ENCODE measurements around the gene PDF. TPM values are rescaled to one million over a fixed set of nuclear protein-coding genes. Genes with fewer than 3 reads are reported as not detected.

Gene PDF, protein sequence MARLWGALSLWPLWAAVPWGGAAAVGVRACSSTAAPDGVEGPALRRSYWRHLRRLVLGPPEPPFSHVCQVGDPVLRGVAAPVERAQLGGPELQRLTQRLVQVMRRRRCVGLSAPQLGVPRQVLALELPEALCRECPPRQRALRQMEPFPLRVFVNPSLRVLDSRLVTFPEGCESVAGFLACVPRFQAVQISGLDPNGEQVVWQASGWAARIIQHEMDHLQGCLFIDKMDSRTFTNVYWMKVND
- 22.6 and 24.6 TPM in 2 replicates for total RNA-seq

DNA sequence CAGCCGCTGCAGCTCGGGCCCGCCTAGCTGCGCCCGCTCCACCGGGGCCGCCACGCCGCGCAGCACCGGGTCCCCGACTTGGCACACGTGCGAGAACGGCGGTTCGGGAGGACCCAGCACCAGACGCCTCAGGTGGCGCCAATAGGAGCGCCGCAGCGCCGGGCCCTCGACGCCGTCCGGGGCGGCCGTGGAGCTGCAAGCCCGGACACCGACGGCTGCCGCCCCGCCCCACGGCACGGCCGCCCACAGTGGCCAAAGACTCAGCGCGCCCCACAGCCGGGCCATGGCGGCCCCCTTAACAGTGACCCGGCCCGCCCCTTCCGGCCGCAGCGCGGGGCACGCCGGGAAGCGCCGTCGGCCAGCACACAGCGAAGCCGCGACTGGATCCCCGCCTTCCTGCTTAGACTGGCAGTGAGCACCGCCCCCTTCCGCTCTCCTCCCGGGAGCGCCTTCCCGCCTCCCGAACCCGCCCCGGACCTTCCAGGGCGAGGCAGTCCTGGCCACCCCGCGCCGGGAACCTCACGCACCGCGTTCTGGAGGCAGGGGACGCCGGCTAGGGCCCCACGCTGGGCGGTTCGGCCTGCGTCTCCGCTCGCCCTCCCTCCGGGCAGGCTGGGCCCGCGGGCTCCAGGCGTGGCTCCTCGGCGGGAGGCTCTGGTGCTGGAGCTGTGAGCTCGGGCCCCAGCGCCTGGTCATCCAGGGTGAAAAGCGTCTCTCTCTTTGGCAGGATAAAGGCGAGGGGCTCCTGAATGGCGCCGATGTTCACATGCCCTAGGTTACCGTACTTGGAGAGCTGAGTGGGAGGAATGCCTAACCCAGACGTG, at the start of gene PDF:
Gene PDF (minus strand): TSS at position 303 of the 824 bp plus-strand sequence. CDS start 18 bp downstream, at position 285.

DNA sequence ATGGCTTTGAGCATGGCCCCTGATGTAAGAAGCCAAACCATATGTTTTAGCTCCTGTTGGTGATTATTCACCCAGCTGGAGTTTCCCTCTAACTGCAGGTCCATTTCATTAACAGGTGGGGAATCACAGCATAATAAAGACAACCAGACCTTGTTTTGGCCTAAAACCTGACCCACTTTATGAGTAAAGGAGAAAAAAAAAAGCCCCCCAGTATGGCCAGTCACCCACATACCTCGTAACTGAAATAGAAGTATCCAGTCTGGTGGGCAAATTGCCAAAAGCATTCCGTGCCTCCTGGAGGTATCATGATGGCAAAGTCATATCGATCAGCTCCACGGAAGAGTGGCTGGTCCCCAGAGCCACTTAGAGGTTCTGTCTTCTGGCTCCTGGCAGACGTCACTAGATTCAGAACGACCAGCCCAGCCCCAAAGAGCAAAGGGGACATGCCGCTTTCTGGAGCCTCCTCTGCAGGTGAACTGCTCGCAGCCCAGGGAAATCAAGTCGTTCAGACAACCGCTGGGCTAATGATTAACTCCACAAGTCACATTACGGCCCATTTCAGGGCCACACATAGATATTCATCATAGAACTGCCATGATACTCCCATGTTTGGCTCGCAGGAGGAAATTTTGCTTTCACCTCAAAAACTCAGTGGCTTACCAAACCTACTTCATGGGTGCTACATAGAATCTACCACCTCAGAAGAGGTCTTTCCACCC, 21.1 kb upstream of the PDF start, which contains the start of gene TMED6:
Gene TMED6 (minus strand): TSS at position 478 of the 719 bp plus-strand sequence. CDS start 33 bp downstream, at position 445.

DNA sequence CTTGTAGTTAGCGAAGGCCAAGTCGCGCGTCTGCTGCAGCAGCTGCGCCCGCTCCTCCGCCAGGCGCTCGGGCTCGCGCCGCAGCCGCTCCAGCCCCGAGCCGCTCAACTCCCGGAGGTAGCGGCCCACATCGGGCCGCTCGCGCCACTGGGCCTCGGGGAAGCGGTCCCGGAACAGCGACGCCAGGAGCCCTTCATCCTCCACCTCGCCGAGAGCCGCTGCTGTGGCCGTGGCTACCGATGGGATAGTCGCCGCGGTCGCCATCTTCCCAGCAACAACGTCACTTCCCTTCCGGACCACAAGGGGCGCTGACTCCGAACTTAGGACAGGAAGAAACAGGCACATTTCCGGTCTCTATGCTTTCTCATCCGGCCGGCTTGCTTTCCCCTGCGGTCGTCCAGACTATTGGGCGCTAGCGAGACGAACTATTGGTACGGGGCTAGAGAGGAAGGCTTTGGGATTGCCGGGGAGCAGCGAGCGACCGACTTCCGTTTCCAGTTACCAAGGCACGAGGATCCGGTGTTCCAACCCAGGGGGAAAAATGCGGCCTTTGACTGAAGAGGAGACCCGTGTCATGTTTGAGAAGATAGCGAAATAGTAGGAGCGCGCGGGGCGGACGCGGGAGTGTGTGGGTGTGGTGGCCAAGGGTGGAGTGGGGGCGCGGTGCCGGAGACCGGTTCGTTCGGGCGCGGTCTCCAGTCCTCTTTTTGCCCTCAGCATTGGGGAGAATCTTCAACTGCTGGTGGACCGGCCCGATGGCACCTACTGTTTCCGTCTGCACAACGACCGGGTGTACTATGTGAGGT, 9.1 kb upstream of the PDF start, which contains the start of the genes COG8 and NIP7:
Gene COG8 (minus strand): TSS at position 276 of the 806 bp plus-strand sequence. CDS start 12 bp downstream, at position 264.
Gene NIP7 (plus strand): TSS at position 484 of the 806 bp plus-strand sequence. CDS start 58 bp downstream, at position 542.

DNA sequence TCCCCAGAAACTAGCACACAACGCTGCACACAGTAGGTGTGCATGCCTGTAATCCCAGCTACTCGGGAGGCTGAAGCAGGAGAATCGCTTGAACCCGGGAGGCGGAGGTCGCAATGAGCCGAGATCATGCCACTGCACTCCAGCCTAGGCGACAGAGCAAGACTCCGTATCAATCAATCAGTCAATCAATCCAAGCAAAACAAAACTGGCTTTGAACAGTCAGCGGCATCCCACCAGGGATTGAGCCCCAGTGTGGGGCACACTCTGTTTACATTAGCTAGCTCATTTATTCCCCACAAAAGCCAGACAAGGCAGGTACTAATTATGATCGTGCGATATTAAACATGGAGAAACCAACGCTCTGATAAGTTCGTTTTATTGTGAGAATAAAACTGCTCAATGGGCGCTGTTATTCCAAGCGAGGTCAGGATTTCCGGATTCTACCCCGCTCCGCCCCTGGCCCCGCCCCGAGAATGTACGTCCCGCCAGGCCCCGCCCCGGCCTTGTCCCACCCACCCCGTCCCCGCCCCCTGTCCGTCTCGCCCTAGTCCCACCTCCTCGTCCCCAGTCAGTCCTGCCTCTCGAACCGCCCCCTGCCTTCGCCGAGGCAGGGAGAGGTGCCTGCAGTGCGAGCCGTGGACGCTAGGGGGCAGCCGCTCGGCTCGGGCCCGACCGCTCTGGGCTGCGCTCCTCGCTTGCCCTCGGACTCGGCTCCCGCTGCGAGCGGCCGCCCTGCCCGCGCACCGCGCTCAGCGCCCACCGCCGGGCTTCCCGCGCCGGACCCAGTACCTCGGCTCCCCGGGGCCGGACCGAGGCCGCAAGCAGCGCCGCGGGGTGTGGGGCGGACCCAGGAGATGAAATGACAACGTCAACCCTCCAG, 19.5 kb downstream of the PDF start, which contains the start of gene VPS4A:
Gene VPS4A (plus strand): TSS at position 698 of the 880 bp plus-strand sequence. CDS start 162 bp downstream, at position 860.

Other genes with a start within 250 kb of the PDF start
- gene HAS3, start 224.9 kb downstream of the PDF start, total RNA-seq: 41.0 and 203 TPM in 2 replicates
- gene CHTF8, start 198.0 kb downstream of the PDF start, total RNA-seq: 49.6 and 63.7 TPM in 2 replicates
- gene UTP4, start 197.9 kb downstream of the PDF start, total RNA-seq: 22.6 and 43.9 TPM in 2 replicates
- 13.0 and 22.9 TPM in 2 replicates for gene SNTB2, start 143.4 kb downstream of the PDF start, total RNA-seq
- 36.2 and 45.5 TPM in 2 replicates for gene VPS4A, start 19.2 kb downstream of the PDF start, total RNA-seq
- gene COG8, start 9.0 kb upstream of the PDF start, total RNA-seq: 21.2 and 29.3 TPM in 2 replicates
- 40.1 and 48.9 TPM in 2 replicates for gene NIP7, start 9.2 kb upstream of the PDF start, total RNA-seq
- gene TMED6, start 21.2 kb upstream of the PDF start, total RNA-seq: under 0.01 and 0.14 TPM in 2 replicates
- gene TERF2, start 55.4 kb upstream of the PDF start, total RNA-seq: 11.6 and 12.2 TPM in 2 replicates
- 34.9 and 55.5 TPM in 2 replicates for gene CYB5B, start 94.0 kb upstream of the PDF start, total RNA-seq
- gene NFAT5, start 235.4 kb upstream of the PDF start, total RNA-seq: 11.6 and 36.7 TPM in 2 replicates

Data from nasal cavity respiratory epithelium epithelial cell of viscerocranial mucosa (primary cell).